Epithelial cell of proximal tubule (primary cell): ENCODE measurements around the gene TMEM204. TPM values are rescaled to one million over a fixed set of nuclear protein-coding genes. Genes with fewer than 3 reads are reported as not detected.
"Not testable (repeated sequence)": the region's sequence is repeated elsewhere in the genome, so short reads cannot be mapped to it uniquely, and the experiment has no call there.

Source experiments
- DNase-seq: peaks from one replicate; pipeline ENCODE4 v3.0.0-alpha.2; 2011; ENCODE audit warnings: low read depth
- H3K4me3 ChIP-seq: 2 replicates; pipeline ENCODE4 v1.5.1; 2011; ENCODE audit warnings: low read depth, mild to moderate bottlenecking, low read length
- total RNA-seq: library from RNA; depleted of rRNA; stranded (reverse); fragments of >200 nt; gene quantifications from 2 replicates; pipeline ENCODE4 v1.2.3, GENCODE V29; 2015
- TF ChIP-seq, protein P1 (sequence below): conservative IDR thresholded peaks from 2 replicates; pipeline ENCODE4 v1.5.1; 2012; ENCODE audit warnings: low read depth, mild to moderate bottlenecking, low read length

TMEM204 gene
- total RNA-seq, 1 donor from 2014 or later: not detected

DNA sequence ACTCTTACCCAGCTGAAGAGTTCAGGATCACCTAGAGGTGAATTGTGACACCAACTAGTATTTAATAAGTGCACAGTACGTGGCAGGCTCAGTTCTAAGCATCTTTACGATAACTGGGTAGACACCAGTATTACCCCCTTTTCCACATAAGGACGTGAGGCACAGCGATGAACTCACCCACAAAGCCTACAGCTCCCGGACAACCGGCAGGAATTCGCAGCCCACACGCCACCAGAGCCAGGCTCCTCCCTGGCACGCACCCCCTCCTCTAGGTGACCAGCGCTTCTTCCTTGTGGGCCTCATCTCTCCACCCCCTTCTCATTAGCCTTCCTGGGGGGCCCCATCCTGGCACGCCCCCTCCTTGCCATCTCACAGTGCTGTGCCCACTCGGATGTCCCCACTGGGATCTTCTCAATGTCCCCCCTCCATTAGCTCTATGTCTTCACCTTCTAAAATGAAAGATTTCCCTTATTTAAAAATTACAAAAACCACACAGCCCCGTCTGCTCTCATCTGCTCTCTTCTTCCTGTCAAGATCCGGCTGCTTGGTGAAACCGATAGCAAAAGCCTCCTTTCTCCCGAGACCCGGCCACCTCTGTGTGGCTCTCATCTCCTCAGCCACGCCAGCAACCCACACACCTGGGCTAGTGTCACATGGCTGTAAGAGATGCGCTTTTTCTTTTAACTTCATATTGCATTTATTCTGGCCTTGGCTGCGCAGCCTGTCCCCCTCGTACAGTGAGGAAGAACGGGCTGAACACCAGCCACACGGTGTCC lies 57.7 kb downstream of the TMEM204 start:
- no peak overlapping the region for H3K4me3 ChIP-seq
- TF ChIP-seq, protein P1, sequence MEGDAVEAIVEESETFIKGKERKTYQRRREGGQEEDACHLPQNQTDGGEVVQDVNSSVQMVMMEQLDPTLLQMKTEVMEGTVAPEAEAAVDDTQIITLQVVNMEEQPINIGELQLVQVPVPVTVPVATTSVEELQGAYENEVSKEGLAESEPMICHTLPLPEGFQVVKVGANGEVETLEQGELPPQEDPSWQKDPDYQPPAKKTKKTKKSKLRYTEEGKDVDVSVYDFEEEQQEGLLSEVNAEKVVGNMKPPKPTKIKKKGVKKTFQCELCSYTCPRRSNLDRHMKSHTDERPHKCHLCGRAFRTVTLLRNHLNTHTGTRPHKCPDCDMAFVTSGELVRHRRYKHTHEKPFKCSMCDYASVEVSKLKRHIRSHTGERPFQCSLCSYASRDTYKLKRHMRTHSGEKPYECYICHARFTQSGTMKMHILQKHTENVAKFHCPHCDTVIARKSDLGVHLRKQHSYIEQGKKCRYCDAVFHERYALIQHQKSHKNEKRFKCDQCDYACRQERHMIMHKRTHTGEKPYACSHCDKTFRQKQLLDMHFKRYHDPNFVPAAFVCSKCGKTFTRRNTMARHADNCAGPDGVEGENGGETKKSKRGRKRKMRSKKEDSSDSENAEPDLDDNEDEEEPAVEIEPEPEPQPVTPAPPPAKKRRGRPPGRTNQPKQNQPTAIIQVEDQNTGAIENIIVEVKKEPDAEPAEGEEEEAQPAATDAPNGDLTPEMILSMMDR: no peak
- no peak for DNase-seq

DNA sequence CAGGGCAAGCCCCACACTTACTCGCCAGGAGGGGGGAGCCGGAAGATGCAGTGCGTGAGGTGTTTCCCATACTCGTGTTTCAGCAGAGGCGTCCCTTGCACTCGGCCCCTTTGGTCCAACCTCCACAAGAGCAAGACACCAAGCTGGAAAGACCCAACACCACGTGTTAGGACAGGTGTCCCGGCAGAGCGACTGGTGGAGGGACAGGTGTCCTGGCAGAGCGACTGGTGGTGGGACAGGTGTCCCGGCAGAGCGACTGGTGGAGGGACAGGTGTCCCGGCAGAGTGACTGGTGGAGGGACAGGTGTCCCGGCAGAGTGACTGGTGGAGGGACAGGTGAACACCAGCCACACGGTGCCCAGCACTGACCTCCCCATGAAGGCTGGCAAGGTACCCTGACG lies 59.0 kb downstream of the TMEM204 start:
- TF ChIP-seq, protein P1: no peak
- DNase-seq: no peak
- H3K4me3 ChIP-seq: no peak overlapping the region

DNA sequence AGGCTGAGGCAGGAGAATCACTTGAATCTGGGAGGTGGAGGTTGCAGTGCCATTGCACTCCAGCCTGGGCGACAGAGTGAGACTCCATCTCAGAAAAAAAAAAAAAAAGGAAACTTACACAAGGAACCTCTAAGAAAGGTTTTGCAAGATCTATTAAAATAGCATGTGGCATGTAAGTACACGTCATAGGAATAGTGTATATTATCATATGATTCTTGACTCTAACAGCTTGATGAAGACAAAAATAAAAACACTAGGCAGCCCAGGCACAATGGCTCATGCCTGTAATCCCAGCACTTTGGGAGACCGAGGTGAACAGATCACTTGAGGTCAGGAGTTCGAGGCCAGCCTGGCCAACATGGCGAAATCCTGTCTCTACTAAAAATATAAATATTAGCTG lies 62.0 kb downstream of the TMEM204 start:
- not testable (repeated sequence) for H3K4me3 ChIP-seq, DNase-seq

DNA sequence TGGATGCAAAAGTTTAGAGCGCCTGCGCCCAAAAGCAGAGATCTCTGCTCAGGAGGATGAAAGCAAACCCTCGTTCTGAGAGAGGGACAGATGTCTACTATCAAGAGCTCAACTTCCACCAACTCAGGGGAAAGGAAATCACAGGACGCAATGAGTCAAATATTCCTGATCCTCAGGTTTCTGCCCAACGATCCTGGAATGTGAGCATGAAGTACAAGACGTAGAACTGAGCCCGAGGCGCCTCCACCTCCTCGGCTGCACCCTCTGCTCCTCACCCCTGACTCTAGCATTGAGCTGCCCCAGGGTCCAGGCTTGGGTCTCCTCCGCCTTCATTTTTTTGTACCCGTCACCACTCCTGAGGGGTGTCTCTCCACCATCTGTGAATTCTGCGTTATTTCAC lies 63.0 kb downstream of the TMEM204 start:
- DNase-seq: no peak
- TF ChIP-seq, protein P1: no peak
- no peak overlapping the region for H3K4me3 ChIP-seq

DNA sequence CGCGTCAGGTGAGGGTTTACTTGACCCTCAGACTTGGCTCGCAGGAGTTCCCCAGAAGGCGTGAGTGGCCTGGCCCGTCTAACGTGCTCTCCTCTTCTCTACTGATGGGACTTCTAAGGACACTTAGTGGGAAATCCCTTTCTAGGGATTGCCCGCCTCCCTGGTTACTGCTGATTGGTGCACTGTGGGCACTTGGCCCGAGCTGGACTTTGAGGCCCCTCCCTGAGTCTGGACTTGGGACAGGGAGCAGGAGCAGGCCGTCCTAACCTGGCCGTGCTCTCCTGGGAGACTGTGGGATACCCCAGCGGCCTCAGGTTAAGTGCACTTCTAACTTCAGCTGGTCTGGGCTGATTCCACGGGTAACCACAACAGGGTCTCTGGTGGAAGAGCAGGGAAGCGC lies 63.7 kb downstream of the TMEM204 start:
- no peak overlapping the region for H3K4me3 ChIP-seq
- no peak for DNase-seq
- TF ChIP-seq, protein P1: no peak

DNA sequence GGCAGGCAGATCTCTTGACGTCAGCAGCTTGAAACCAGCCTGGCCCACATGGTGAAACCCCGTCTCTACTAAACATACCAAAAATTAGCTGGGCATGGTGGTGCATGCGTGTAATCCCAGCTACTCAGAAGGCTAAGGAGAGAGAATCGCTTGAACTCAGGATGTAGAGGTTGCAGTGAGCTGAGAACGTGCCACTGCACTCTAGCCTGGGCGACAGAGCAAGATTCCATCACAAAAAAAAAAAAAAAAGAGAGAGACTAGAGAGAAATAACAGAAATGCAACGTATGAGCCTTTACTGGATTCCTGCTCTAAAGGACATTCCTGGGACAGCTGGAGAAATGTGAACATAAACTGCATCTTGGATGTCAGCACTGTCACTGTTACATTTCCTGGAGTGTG lies 67.6 kb downstream of the TMEM204 start:
- no peak for DNase-seq
- H3K4me3 ChIP-seq: no peak overlapping the region
- TF ChIP-seq, protein P1: no peak

DNA sequence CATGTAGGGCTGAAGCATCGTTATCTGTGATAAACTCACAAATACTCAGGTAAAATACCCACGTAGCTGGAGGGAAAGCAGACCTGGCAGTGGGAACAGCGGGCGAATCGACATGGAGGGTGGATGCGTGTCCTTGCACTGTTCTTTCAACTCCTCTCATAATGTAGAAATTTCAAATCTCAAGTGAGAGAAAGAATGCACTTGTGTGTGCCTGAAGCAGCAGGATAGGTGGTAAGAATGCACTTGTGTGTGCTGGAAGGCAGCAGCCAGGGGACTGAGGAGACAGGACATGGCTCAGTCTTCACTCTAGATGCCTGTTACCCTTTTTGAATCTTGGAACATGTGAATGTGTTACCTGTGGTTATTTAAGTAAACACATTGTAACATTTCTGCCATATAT lies 68.0 kb downstream of the TMEM204 start:
- TF ChIP-seq, protein P1: no peak
- no peak overlapping the region for H3K4me3 ChIP-seq
- DNase-seq: no peak
